SU-DHL-6 (cell line): ENCODE data around the gene SELENOK.

ENCODE experiments used
- EZH2phosphoT487 ChIP-seq: fragments of 200-600 bp; sonication (generic), shearing (Covaris generic); conservative IDR thresholded peaks from 2 replicates; pipeline ENCODE4 v1.6.1; 2018; ENCODE audit warnings: mild to moderate bottlenecking, antibody characterized with exemption, low read length, moderate library complexity, mixed read lengths
- TF ChIP-seq, protein P1 (sequence below): fragments of 200-600 bp; sonication (generic); IDR thresholded peaks from one replicate; pipeline ENCODE4 v1.5.1; 2017; ENCODE audit warnings: antibody characterized with exemption, mild to moderate bottlenecking, low read length, moderate library complexity; ENCODE audit not compliant: insufficient read depth, poor library complexity, severe bottlenecking

DNA sequence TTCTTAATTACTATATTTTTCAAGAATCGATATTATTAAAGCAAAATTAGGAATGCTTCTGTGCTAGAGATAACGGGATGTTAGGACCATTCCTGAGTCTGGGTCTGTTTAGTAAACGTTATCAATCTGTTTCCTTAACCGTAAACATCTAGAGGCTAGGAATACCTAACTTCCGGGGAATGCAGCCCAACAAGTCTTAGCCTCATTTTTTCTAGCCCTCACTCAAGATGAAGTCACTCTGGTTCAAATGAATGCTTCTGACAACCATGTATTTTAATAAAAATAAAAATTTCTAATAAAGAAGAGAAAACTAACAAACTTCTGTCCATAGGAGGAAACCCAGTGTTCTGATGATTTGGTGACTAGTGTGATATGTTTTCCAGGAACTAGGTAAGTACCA is 11.1 kb upstream of the SELENOK start:
- TF ChIP-seq, protein P1, sequence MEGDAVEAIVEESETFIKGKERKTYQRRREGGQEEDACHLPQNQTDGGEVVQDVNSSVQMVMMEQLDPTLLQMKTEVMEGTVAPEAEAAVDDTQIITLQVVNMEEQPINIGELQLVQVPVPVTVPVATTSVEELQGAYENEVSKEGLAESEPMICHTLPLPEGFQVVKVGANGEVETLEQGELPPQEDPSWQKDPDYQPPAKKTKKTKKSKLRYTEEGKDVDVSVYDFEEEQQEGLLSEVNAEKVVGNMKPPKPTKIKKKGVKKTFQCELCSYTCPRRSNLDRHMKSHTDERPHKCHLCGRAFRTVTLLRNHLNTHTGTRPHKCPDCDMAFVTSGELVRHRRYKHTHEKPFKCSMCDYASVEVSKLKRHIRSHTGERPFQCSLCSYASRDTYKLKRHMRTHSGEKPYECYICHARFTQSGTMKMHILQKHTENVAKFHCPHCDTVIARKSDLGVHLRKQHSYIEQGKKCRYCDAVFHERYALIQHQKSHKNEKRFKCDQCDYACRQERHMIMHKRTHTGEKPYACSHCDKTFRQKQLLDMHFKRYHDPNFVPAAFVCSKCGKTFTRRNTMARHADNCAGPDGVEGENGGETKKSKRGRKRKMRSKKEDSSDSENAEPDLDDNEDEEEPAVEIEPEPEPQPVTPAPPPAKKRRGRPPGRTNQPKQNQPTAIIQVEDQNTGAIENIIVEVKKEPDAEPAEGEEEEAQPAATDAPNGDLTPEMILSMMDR: no peak
- TF ChIP-seq EZH2phosphoT487: no peak
